Activated naive CD8-positive, alpha-beta T cell treated with anti-CD3 and anti-CD28 coated beads, Interleukin-2, amount 10 ng/mL, durations not matched to agents 7 days and 5 days (primary cell): ENCODE measurements around the gene COL4A6. TPM values are rescaled to one million over a fixed set of nuclear protein-coding genes. Genes with fewer than 3 reads are reported as not detected.

ENCODE experiments used
- ATAC-seq: fragments of 150-1000 bp; cut with Tn5 transposase; one replicate; pipeline ENCODE4 v1.10.0; 2021; ENCODE audit warnings: low read depth, moderate library complexity
- POLR2A ChIA-PET: fragments of 350-600 bp; sonication (Branson Sonifier 250); formaldehyde crosslinking; loops from one replicate; lab custom pipeline; 2021; ENCODE audit warnings: antibody characterized with exemption; lab: Charles Lee
- DNase-seq: peaks from one replicate; pipeline ENCODE4 v3.0.0; 2021
- H3K27ac Mint-ChIP-seq: one replicate; pipeline ENCODE4 v1.8.0; 2022; ENCODE audit warnings: mild to moderate bottlenecking, mixed read lengths
- H3K27me3 Mint-ChIP-seq: one replicate; pipeline ENCODE4 v1.8.0; 2022; ENCODE audit warnings: mild to moderate bottlenecking, moderate library complexity, mixed read lengths
- H3K36me3 Mint-ChIP-seq: one replicate; pipeline ENCODE4 v1.8.0; 2021; ENCODE audit warnings: mild to moderate bottlenecking, mixed read lengths
- H3K4me1 Mint-ChIP-seq: one replicate; pipeline ENCODE4 v1.8.0; 2021; ENCODE audit warnings: mixed read lengths
- H3K4me3 Mint-ChIP-seq: one replicate; pipeline ENCODE4 v1.8.0; 2022; ENCODE audit warnings: mild to moderate bottlenecking, moderate library complexity, mixed read lengths
- H3K9me3 Mint-ChIP-seq: one replicate; pipeline ENCODE4 v1.8.0; 2021; ENCODE audit warnings: mixed read lengths
- total RNA-seq, 2 experiments: library from RNA; stranded (reverse); gene quantifications; one replicate each; pipeline ENCODE4 v1.2.3, GENCODE V29; 2021

Gene COL4A6
- total RNA-seq, 2 experiments from 2014 or later = not detected

GRCh38 chrX:108437349-108438109 is 693 bp downstream of the COL4A6 start:
- Mint-ChIP-seq H3K27ac (no peak overlapping the region), H3K27me3 (peaks cover 27% of the 10 kb centered on the region), H3K4me3 (no peak overlapping the region), H3K36me3 (no peaks in the 10 kb centered on the region), H3K4me1 (peaks cover 1% of the 10 kb centered on the region), H3K9me3 (no peaks in the 10 kb centered on the region)
- ATAC-seq = no peak
- POLR2A ChIA-PET = no interaction called here
- DNase-seq = no peak

- POLR2A ChIA-PET = no interaction called here
- no peak for DNase-seq
- H3K4me1 Mint-ChIP-seq = peaks cover 1% of the 10 kb centered on the region
- no peak for ATAC-seq
- no peaks in the 10 kb centered on the region for H3K36me3 Mint-ChIP-seq
- H3K9me3 Mint-ChIP-seq = no peaks in the 10 kb centered on the region
- H3K27me3 Mint-ChIP-seq = peaks cover 21% of the 10 kb centered on the region
- H3K27ac Mint-ChIP-seq = no peak overlapping the region
- H3K4me3 Mint-ChIP-seq = no peak overlapping the region
Measured at GRCh38 chrX:108435261-108435660, 3.0 kb downstream of the COL4A6 start.

GRCh38 chrX:108426262-108426661 is 12.0 kb downstream of the COL4A6 start:
- ATAC-seq = no peak
- H3K27me3 Mint-ChIP-seq = no peaks in the 10 kb centered on the region
- H3K27ac Mint-ChIP-seq = no peak overlapping the region

GRCh38 chrX:108420481-108420880 is 17.7 kb downstream of the COL4A6 start:
- no peaks in the 10 kb centered on the region for H3K27me3 Mint-ChIP-seq
- H3K27ac Mint-ChIP-seq = no peak overlapping the region
- DNase-seq = no peak
- POLR2A ChIA-PET = no interaction called here
- no peak for ATAC-seq
- H3K4me1 Mint-ChIP-seq = no peaks in the 10 kb centered on the region
- H3K4me3 Mint-ChIP-seq = no peak overlapping the region
- H3K36me3 Mint-ChIP-seq = no peaks in the 10 kb centered on the region
- no peaks in the 10 kb centered on the region for H3K9me3 Mint-ChIP-seq

More at GRCh38 chrX:108426262-108426661, 12.0 kb downstream of the COL4A6 start:
- no peaks in the 10 kb centered on the region for H3K36me3 Mint-ChIP-seq
- POLR2A ChIA-PET = no interaction called here
- DNase-seq = no peak
- no peaks in the 10 kb centered on the region for H3K9me3 Mint-ChIP-seq
- H3K4me1 Mint-ChIP-seq = no peaks in the 10 kb centered on the region
- no peak overlapping the region for H3K4me3 Mint-ChIP-seq

GRCh38 chrX:108419401-108419800 is 18.8 kb downstream of the COL4A6 start:
- Mint-ChIP-seq H3K27me3 (no peaks in the 10 kb centered on the region), H3K4me1 (no peaks in the 10 kb centered on the region), H3K36me3 (no peaks in the 10 kb centered on the region), H3K4me3 (no peak overlapping the region), H3K27ac (no peak overlapping the region), H3K9me3 (no peaks in the 10 kb centered on the region)
- ATAC-seq (no peak), DNase-seq (no peak)
- POLR2A ChIA-PET = no interaction called here

- Mint-ChIP-seq H3K27me3 (no peaks in the 10 kb centered on the region), H3K4me1 (no peaks in the 10 kb centered on the region), H3K9me3 (no peaks in the 10 kb centered on the region), H3K4me3 (no peak overlapping the region), H3K36me3 (no peaks in the 10 kb centered on the region), H3K27ac (no peak overlapping the region)
- POLR2A ChIA-PET = no interaction called here
- ATAC-seq (no peak), DNase-seq (no peak)
Measured at GRCh38 chrX:108417257-108417656, 21.0 kb downstream of the COL4A6 start.

- Mint-ChIP-seq H3K4me3 (no peak overlapping the region), H3K9me3 (no peaks in the 10 kb centered on the region), H3K36me3 (no peaks in the 10 kb centered on the region), H3K27me3 (no peaks in the 10 kb centered on the region), H3K27ac (no peak overlapping the region), H3K4me1 (no peaks in the 10 kb centered on the region)
- POLR2A ChIA-PET = no interaction called here
- ATAC-seq = no peak
- no peak for DNase-seq
Measured at GRCh38 chrX:108415891-108416290, 22.3 kb downstream of the COL4A6 start.

- ATAC-seq (no peak), DNase-seq (no peak)
- no peaks in the 10 kb centered on the region for H3K4me1 Mint-ChIP-seq
- H3K36me3 Mint-ChIP-seq = no peaks in the 10 kb centered on the region
- no peaks in the 10 kb centered on the region for H3K9me3 Mint-ChIP-seq
- H3K27ac Mint-ChIP-seq = no peak overlapping the region
- H3K27me3 Mint-ChIP-seq = no peaks in the 10 kb centered on the region
- H3K4me3 Mint-ChIP-seq = no peak overlapping the region
- POLR2A ChIA-PET = no interaction called here
Measured at GRCh38 chrX:108415146-108415545, 23.1 kb downstream of the COL4A6 start.

GRCh38 chrX:108412783-108413182 is 25.4 kb downstream of the COL4A6 start:
- ATAC-seq = no peak
- no peak for DNase-seq
- no peaks in the 10 kb centered on the region for H3K9me3 Mint-ChIP-seq
- no peak overlapping the region for H3K27ac Mint-ChIP-seq
- no peaks in the 10 kb centered on the region for H3K4me1 Mint-ChIP-seq
- no peaks in the 10 kb centered on the region for H3K36me3 Mint-ChIP-seq
- POLR2A ChIA-PET = no interaction called here
- no peak overlapping the region for H3K4me3 Mint-ChIP-seq
- H3K27me3 Mint-ChIP-seq = no peaks in the 10 kb centered on the region

GRCh38 chrX:108399418-108400165 is 38.6 kb downstream of the COL4A6 start:
- DNase-seq (no peak), ATAC-seq (no peak)
- POLR2A ChIA-PET = no interaction called here
- Mint-ChIP-seq H3K36me3 (no peaks in the 10 kb centered on the region), H3K27me3 (peaks cover 2% of the 10 kb centered on the region), H3K27ac (no peak overlapping the region), H3K4me3 (no peak overlapping the region), H3K9me3 (no peaks in the 10 kb centered on the region), H3K4me1 (no peaks in the 10 kb centered on the region)

- no peaks in the 10 kb centered on the region for H3K9me3 Mint-ChIP-seq
- no peak for DNase-seq
- ATAC-seq = no peak
- POLR2A ChIA-PET = no interaction called here
- H3K36me3 Mint-ChIP-seq = no peaks in the 10 kb centered on the region
- no peak overlapping the region for H3K27ac Mint-ChIP-seq
- no peaks in the 10 kb centered on the region for H3K4me1 Mint-ChIP-seq
- H3K27me3 Mint-ChIP-seq = no peaks in the 10 kb centered on the region
- no peak overlapping the region for H3K4me3 Mint-ChIP-seq
Measured at GRCh38 chrX:108397627-108398391, 40.4 kb downstream of the COL4A6 start.

GRCh38 chrX:108396986-108397385 is 41.2 kb downstream of the COL4A6 start:
- Mint-ChIP-seq H3K4me3 (no peak overlapping the region), H3K9me3 (no peaks in the 10 kb centered on the region), H3K27me3 (no peaks in the 10 kb centered on the region), H3K36me3 (no peaks in the 10 kb centered on the region), H3K4me1 (no peaks in the 10 kb centered on the region), H3K27ac (no peak overlapping the region)
- ATAC-seq (no peak), DNase-seq (no peak)
- POLR2A ChIA-PET = no interaction called here

GRCh38 chrX:108396188-108396891 is 41.9 kb downstream of the COL4A6 start:
- DNase-seq (no peak), ATAC-seq (no peak)
- Mint-ChIP-seq H3K4me1 (no peaks in the 10 kb centered on the region), H3K27me3 (no peaks in the 10 kb centered on the region), H3K27ac (no peak overlapping the region), H3K4me3 (no peak overlapping the region), H3K36me3 (no peaks in the 10 kb centered on the region), H3K9me3 (no peaks in the 10 kb centered on the region)
- POLR2A ChIA-PET = no interaction called here
